WTC11 (cell line): ENCODE data around the gene PEX26. TPM values are rescaled to one million over a fixed set of nuclear protein-coding genes. Genes with fewer than 3 reads are reported as not detected.

Source experiments
- ATAC-seq: fragments of 200-7000 bp; cut with Tn5 transposase; 2 replicates; pipeline ENCODE4 v1.10.0; 2021; ENCODE audit warnings: mild to moderate bottlenecking, moderate library complexity
- CTCF ChIA-PET: fragments of 300-600 bp; sonication (Branson Sonifier 250); formaldehyde crosslinking; loops from one replicate; lab custom pipeline; 2021; ENCODE audit warnings: antibody characterized with exemption; lab: Charles Lee
- POLR2A ChIA-PET: fragments of 350-600 bp; sonication (Branson Sonifier 250); formaldehyde crosslinking; loops from one replicate; lab custom pipeline; 2021; ENCODE audit warnings: antibody characterized with exemption; lab: Charles Lee
- DNase-seq: peaks from one replicate; pipeline ENCODE4 v3.0.0; 2021; ENCODE audit warnings: low spot score
- H3K27ac Mint-ChIP-seq: 2 replicates; pipeline ENCODE4 v1.8.0; 2021; ENCODE audit warnings: mixed read lengths
- H3K27me3 Mint-ChIP-seq: 2 replicates; pipeline ENCODE4 v1.8.0; 2021; ENCODE audit warnings: low read depth, mild to moderate bottlenecking, moderate library complexity, mixed read lengths
- H3K36me3 Mint-ChIP-seq: 2 replicates; pipeline ENCODE4 v1.8.0; 2021; ENCODE audit warnings: mixed read lengths
- H3K4me1 Mint-ChIP-seq: 2 replicates; pipeline ENCODE4 v1.8.0; 2022; ENCODE audit warnings: mixed read lengths
- H3K4me3 Mint-ChIP-seq: 2 replicates; pipeline ENCODE4 v1.8.0; 2021; ENCODE audit warnings: mild to moderate bottlenecking, moderate library complexity, mixed read lengths
- H3K9me3 Mint-ChIP-seq: 2 replicates; pipeline ENCODE4 v1.8.0; 2021; ENCODE audit warnings: mixed read lengths
- ATF1 ChIP-seq: sonication (generic); formaldehyde crosslinking; IDR thresholded peaks from 2 replicates; pipeline ENCODE4 v1.8.1; 2023; ENCODE audit warnings: mild to moderate bottlenecking, moderate library complexity, missing genetic modification reagents
- EMX1 ChIP-seq: fragments of 250-450 bp; sonication (Bioruptor Pico); IDR thresholded peaks from 2 replicates; pipeline ENCODE4 v1.8.0; 2021; ENCODE audit warnings: mild to moderate bottlenecking
- FOXK1 ChIP-seq: sonication (generic); formaldehyde crosslinking; IDR thresholded peaks from 2 replicates; pipeline ENCODE4 v1.8.0; 2022; ENCODE audit warnings: mild to moderate bottlenecking, moderate library complexity, missing genetic modification reagents
- HMGA2 ChIP-seq: fragments of 250-450 bp; sonication (Bioruptor Pico); IDR thresholded peaks from 2 replicates; pipeline ENCODE4 v1.4.0; 2021; ENCODE audit warnings: mild to moderate bottlenecking, moderate library complexity
- NR3C1 ChIP-seq: sonication (generic); formaldehyde crosslinking; conservative IDR thresholded peaks from 2 replicates; pipeline ENCODE4 v1.8.1; 2023; ENCODE audit warnings: low read depth, mild to moderate bottlenecking, missing genetic modification reagents
- OVOL2 ChIP-seq: fragments of 250-450 bp; sonication (Bioruptor Pico); IDR thresholded peaks from 2 replicates; pipeline ENCODE4 v1.9.0; 2021; ENCODE audit warnings: mild to moderate bottlenecking, borderline replicate concordance
- RELA ChIP-seq: sonication (generic); formaldehyde crosslinking; IDR thresholded peaks from 2 replicates; pipeline ENCODE4 v1.8.1; 2022; ENCODE audit warnings: missing genetic modification reagents, mild to moderate bottlenecking, borderline replicate concordance
- SMAD4 ChIP-seq: sonication (generic); formaldehyde crosslinking; IDR thresholded peaks from 2 replicates; pipeline ENCODE4 v1.8.0; 2022; ENCODE audit warnings: mild to moderate bottlenecking, missing genetic modification reagents
- SOX15 ChIP-seq: fragments of 250-450 bp; sonication (Bioruptor Pico); IDR thresholded peaks from 2 replicates; pipeline ENCODE4 v1.9.0; 2021; ENCODE audit warnings: mild to moderate bottlenecking
- ZNF219 ChIP-seq: sonication (generic); formaldehyde crosslinking; IDR thresholded peaks from 2 replicates; pipeline ENCODE4 v1.8.0; 2023; ENCODE audit warnings: missing genetic modification reagents, mild to moderate bottlenecking, borderline replicate concordance
- total RNA-seq: library from RNA; stranded (reverse); gene quantifications from 3 replicates; pipeline ENCODE4 v1.2.3, GENCODE V29; 2021
- TF ChIP-seq, protein P1 (sequence below): sonication (generic); formaldehyde crosslinking; conservative IDR thresholded peaks from 2 replicates; pipeline ENCODE4 v1.8.1; 2022; ENCODE audit warnings: mild to moderate bottlenecking, missing genetic modification reagents
- TF ChIP-seq, protein P2 (sequence below): sonication (generic); formaldehyde crosslinking; IDR thresholded peaks from 2 replicates; pipeline ENCODE4 v1.8.1; 2023; ENCODE audit warnings: mild to moderate bottlenecking, missing genetic modification reagents
- TF ChIP-seq, protein P3 (sequence below): sonication (generic); formaldehyde crosslinking; IDR thresholded peaks from 2 replicates; pipeline ENCODE4 v1.8.1; 2022; ENCODE audit warnings: mild to moderate bottlenecking, missing genetic modification reagents, moderate library complexity, borderline replicate concordance
- TF ChIP-seq, protein P4 (sequence below): sonication (generic); formaldehyde crosslinking; IDR thresholded peaks from 2 replicates; pipeline ENCODE4 v1.8.1; 2022; ENCODE audit warnings: low read depth, mild to moderate bottlenecking, moderate library complexity, missing genetic modification reagents, borderline replicate concordance
- TF ChIP-seq, protein P5 (sequence below): sonication (generic); formaldehyde crosslinking; conservative IDR thresholded peaks from 2 replicates; pipeline ENCODE4 v1.8.1; 2023; ENCODE audit warnings: mild to moderate bottlenecking, low read depth, missing genetic modification reagents, moderate library complexity

The PEX26 gene
- total RNA-seq, 1 experiment from 2014 or later: 52.3 TPM

DNA sequence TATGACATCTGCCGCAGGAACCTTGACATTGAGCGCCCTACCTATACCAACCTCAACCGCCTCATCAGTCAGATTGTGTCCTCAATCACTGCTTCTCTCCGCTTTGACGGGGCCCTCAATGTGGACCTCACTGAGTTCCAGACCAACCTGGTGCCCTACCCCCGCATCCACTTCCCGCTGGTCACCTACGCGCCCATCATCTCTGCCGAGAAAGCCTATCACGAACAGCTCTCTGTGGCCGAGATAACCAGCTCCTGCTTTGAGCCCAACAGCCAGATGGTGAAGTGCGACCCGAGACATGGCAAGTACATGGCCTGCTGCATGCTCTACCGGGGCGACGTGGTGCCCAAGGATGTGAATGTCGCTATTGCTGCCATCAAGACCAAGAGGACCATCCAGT lies 48.8 kb downstream of the PEX26 start:
- DNase-seq (no peak), ATAC-seq (no peak)
- no peaks in the 10 kb centered on the region for H3K36me3 Mint-ChIP-seq
- H3K9me3 Mint-ChIP-seq: no peaks in the 10 kb centered on the region
- H3K27ac Mint-ChIP-seq: no peak overlapping the region
- TF ChIP-seq RELA (CRISPR knock-in tag) (no peak), SMAD4 (CRISPR knock-in tag) (no peak), HMGA2 (CRISPR knock-in tag) (no peak)
- TF ChIP-seq, protein P1, sequence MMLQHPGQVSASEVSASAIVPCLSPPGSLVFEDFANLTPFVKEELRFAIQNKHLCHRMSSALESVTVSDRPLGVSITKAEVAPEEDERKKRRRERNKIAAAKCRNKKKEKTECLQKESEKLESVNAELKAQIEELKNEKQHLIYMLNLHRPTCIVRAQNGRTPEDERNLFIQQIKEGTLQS: no peak
- TF ChIP-seq, protein P2, sequence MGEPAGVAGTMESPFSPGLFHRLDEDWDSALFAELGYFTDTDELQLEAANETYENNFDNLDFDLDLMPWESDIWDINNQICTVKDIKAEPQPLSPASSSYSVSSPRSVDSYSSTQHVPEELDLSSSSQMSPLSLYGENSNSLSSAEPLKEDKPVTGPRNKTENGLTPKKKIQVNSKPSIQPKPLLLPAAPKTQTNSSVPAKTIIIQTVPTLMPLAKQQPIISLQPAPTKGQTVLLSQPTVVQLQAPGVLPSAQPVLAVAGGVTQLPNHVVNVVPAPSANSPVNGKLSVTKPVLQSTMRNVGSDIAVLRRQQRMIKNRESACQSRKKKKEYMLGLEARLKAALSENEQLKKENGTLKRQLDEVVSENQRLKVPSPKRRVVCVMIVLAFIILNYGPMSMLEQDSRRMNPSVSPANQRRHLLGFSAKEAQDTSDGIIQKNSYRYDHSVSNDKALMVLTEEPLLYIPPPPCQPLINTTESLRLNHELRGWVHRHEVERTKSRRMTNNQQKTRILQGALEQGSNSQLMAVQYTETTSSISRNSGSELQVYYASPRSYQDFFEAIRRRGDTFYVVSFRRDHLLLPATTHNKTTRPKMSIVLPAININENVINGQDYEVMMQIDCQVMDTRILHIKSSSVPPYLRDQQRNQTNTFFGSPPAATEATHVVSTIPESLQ (CRISPR knock-in tag): no peak
- TF ChIP-seq, all 79 proteins: peak for 0
- Mint-ChIP-seq H3K4me3 (no peak overlapping the region), H3K27me3 (no peaks in the 10 kb centered on the region), H3K4me1 (no peaks in the 10 kb centered on the region)
- ChIA-PET CTCF (no interaction called here), POLR2A (no interaction called here)

DNA sequence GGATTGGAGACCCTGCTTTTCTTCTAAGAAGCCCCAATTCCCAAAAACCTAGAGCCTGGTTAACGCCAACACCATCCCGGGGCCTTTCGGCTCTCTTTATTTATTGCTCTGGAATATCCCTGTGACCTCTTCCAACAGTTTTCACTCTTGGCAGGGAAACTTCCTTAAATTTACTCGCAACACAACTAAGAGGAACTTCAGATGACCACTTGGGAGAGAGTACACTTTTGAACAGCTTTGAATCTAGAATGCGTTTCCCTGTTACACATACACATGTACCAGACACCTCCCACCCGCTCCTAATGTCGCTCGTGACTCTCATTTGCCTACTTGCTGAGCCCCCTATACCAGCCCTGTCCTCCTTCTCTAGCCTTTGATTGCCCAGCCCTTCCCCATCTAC lies 52.2 kb downstream of the PEX26 start:
- ChIA-PET CTCF (interaction anchor here (1.8 kb wide), 1 partner anchor 54 kb away, joined by 4 read pairs; no protein-coding TSS in a partner anchor), POLR2A (no interaction called here)
- ATAC-seq (no peak), DNase-seq (no peak)
- H3K9me3 Mint-ChIP-seq: no peaks in the 10 kb centered on the region
- no peaks in the 10 kb centered on the region for H3K27me3 Mint-ChIP-seq
- H3K36me3 Mint-ChIP-seq: no peaks in the 10 kb centered on the region
- peaks cover 18% of the 10 kb centered on the region for H3K4me1 Mint-ChIP-seq
- H3K4me3 Mint-ChIP-seq: no peak overlapping the region
- H3K27ac Mint-ChIP-seq: no peak overlapping the region
- TF ChIP-seq SOX15 (CRISPR knock-in tag): no peak
- no peak for TF ChIP-seq NR3C1 (CRISPR knock-in tag)
- TF ChIP-seq, protein P3, sequence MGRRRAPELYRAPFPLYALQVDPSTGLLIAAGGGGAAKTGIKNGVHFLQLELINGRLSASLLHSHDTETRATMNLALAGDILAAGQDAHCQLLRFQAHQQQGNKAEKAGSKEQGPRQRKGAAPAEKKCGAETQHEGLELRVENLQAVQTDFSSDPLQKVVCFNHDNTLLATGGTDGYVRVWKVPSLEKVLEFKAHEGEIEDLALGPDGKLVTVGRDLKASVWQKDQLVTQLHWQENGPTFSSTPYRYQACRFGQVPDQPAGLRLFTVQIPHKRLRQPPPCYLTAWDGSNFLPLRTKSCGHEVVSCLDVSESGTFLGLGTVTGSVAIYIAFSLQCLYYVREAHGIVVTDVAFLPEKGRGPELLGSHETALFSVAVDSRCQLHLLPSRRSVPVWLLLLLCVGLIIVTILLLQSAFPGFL (CRISPR knock-in tag): no peak
- TF ChIP-seq SMAD4 (CRISPR knock-in tag): no peak
- no peak for TF ChIP-seq ZNF219 (CRISPR knock-in tag)
- no peak for TF ChIP-seq EMX1
- TF ChIP-seq, protein P4, sequence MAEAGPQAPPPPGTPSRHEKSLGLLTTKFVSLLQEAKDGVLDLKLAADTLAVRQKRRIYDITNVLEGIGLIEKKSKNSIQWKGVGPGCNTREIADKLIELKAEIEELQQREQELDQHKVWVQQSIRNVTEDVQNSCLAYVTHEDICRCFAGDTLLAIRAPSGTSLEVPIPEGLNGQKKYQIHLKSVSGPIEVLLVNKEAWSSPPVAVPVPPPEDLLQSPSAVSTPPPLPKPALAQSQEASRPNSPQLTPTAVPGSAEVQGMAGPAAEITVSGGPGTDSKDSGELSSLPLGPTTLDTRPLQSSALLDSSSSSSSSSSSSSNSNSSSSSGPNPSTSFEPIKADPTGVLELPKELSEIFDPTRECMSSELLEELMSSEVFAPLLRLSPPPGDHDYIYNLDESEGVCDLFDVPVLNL: no peak
- no peak for TF ChIP-seq ATF1
- TF ChIP-seq FOXK1 (CRISPR knock-in tag): no peak
- no peak for TF ChIP-seq OVOL2
- TF ChIP-seq, protein P5, sequence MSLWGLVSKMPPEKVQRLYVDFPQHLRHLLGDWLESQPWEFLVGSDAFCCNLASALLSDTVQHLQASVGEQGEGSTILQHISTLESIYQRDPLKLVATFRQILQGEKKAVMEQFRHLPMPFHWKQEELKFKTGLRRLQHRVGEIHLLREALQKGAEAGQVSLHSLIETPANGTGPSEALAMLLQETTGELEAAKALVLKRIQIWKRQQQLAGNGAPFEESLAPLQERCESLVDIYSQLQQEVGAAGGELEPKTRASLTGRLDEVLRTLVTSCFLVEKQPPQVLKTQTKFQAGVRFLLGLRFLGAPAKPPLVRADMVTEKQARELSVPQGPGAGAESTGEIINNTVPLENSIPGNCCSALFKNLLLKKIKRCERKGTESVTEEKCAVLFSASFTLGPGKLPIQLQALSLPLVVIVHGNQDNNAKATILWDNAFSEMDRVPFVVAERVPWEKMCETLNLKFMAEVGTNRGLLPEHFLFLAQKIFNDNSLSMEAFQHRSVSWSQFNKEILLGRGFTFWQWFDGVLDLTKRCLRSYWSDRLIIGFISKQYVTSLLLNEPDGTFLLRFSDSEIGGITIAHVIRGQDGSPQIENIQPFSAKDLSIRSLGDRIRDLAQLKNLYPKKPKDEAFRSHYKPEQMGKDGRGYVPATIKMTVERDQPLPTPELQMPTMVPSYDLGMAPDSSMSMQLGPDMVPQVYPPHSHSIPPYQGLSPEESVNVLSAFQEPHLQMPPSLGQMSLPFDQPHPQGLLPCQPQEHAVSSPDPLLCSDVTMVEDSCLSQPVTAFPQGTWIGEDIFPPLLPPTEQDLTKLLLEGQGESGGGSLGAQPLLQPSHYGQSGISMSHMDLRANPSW (CRISPR knock-in tag): no peak
